GM18907 (cell line): ENCODE results near the gene SPSB1.
"Not testable (repeated sequence)": the region's sequence is repeated elsewhere in the genome, so short reads cannot be mapped to it uniquely, and the experiment has no call there.

Experiments
- ATAC-seq: cut with Tn5 transposase; IDR thresholded peaks from one replicate; pipeline ENCODE4 v1.9.1; 2021; ENCODE audit warnings: mild to moderate bottlenecking, moderate library complexity; ENCODE audit not compliant: unreplicated experiment

Gene SPSB1

GRCh38 chr1:9385392-9385791, 92.7 kb downstream of the SPSB1 start:
- ATAC-seq: not testable (repeated sequence)

- no peak for ATAC-seq
Observed at GRCh38 chr1:9385801-9386573, 93.3 kb downstream of the SPSB1 start.

GRCh38 chr1:9388335-9389180, 95.9 kb downstream of the SPSB1 start:
- no peak for ATAC-seq

GRCh38 chr1:9389968-9390367, 97.3 kb downstream of the SPSB1 start:
- no peak for ATAC-seq

- ATAC-seq: no peak
Observed at GRCh38 chr1:9391620-9392019, 98.9 kb downstream of the SPSB1 start.

GRCh38 chr1:9394010-9394409, 101.3 kb downstream of the SPSB1 start:
- no peak for ATAC-seq

DNA sequence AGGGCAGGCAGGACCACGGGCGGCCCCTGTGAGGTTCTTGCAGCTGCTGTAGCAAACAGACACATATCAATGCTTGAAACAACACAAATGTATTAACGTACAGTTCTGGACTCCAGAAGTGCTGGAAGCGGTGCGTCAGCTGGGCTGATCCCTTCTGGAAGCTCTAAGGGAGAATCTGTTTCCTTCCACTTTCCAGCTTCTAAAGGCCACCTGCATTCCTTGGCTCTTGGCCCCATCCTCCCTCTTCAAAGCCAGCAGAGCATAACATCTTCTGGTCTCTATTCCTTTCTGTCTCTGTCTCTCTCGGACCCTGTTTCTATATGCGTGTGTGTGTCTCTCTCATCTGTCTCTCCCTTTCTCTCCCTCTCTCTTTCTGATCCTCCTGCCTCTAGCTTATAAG, 102.3 kb downstream of the SPSB1 start:
- no peak for ATAC-seq

DNA sequence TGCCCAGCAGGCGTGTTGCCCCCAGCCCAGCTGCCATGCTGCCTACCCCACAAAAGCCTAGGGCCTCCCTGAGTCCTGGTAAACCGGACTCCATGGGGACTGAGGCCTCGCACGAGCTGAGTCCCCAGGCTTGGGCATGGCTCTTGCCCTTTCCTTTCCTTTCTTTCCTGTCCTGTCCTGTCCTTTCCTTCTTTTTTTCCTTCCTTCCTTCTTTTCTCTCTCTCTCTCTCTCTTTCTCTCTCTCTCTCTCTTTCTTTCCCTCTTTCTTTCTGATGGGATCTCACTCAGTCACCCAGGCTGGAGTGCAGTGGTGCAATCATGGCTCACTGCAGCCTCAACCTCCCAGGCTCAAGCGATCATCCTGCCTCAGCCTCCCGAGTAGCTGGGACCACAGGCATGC, 104.4 kb downstream of the SPSB1 start:
- no peak for ATAC-seq

DNA sequence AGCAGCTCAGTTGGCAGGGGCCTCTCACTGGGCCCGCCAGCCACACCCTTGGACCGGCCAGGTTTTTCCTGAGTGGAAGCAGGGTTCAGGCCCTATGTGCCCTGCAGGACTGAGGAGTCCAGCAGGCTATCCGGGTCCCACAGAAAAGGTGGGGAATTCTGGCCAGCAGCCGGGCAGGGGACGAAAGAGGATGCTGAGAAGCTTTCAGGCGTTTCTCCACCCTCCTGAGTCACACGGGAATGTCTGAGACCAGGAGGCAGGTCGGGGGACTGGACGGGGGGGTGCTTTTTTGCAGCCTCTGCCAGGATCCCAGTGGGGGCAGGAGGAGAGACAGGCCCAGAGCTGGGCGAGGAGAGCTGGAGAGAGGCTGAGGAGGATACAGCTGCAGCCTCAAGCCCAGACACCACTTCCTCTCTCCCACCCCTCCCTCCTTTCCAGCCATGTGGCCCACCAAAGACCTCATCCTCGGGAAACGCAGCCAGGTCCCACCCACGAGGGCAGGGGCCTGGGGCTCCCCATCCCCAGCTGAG, 105.4 kb downstream of the SPSB1 start:
- ATAC-seq: no peak

DNA sequence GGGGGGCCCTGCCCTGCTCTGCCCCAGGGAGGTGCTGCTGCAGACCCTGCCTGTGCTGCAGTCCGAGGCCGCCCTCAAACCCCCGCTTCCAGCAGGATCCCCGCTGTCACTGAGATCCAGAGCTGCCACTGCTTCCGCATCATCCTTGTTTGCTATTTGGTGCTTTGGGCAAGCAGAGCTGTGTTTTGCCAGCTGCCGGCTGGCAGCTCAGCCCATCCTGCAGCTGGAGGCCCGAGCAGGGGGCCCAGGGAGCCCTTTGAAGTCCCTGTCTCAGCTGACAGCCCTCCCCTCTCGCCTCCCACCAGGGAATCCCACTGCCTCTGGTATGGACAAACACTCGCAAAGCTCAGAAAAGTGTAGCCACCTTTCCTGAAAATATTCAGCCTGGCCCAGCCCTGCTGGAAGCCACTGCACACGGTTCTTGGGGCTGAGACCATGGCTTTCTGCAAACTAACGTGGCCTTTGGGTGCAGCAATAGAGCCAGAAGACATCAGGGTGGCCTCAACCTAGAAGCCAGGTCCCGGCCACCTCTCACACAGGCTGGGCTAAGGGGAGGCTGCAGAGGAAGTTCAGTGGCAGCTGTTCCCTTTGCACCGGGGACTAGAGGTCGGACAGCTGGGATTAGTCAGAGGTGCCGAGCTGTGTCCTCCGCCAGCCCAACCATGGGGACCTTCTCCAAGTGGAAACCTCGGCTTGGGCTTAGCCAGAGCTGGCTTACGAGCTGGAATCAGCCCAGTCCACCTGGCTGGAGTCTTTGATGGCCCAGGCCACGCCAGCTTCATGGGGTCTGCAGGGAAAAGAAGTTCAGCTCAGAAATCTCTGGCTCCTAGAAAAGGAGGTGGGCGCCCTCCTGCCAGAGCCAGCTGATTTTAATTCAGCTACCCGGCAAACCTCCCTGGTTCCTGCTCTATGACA, 107.1 kb downstream of the SPSB1 start:
- ATAC-seq: no peak

DNA sequence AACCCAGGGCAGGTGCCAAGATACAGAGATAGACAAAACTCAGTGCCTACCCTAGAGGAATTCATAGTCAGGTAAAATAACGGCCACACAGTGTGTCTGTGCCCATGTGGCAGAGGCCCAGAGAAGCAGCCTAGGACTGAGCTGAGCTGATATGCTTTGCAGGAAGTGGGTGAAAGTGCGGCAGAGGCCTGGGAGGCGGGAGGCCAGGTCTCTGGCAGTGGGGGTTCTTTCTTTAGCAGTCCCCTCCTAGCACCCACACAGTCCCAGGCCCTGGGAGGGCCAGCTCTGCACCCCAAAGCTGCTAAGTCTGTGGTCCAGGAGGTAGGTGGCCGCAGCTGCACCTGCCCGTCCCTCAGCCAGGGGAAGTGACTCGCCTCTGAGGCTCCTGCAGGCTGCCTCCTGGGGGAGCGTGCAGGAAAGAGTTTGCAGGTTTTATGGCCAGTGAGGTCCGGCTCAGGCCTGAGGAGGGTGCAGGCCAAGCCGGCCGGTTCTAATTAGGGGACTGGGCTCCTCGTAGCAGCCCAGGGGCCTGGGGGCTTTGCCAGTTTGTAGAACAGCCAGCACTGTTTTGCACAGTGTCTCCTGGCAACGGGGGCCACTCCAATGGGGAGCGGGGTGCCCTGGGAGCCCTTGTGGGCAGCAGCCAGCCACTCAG, 107.9 kb downstream of the SPSB1 start:
- ATAC-seq: no peak

GRCh38 chr1:9401080-9401453, 108.4 kb downstream of the SPSB1 start:
- ATAC-seq: no peak

DNA sequence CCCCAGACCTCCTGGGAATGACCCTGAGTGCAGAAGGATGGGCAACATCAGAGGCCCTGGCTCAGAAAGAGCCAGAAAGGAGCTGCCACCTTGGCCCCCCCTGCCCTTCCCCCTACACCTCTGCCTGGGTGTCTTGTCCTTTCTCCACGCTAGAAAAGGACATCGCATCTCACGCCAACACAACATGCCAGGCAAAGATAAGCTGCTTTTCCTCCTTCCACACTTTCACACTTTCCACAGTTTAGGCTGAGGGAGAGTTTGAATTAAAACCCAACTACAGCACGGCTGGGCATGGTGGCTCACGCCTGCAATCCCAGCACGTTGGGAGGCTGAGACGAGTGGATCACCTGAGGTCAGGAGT, 109.5 kb downstream of the SPSB1 start:
- no peak for ATAC-seq

DNA sequence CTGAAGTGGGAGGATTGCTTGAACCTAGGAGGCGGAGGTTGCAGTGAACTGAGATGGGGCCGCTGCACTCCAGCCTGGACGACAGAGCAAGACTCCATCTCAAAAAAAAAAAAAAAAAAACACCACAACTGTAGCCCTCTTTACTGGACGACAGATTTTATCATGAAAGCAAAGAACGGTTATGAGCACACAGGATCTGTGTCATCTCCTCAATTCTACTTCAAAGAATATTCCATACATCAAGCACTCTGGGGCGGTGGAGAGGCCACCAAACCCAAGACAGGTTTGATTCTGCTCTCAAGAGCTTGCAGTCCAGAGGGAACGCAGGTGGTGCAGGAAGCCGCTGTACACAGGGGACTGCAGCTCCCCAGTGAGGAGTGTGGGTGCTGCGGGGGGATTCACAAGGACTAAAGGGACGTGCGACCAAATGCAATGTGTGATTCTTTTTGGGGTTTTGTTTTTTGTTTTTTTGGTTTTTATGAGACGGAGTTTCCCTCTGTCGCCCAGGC, 110.1 kb downstream of the SPSB1 start:
- ATAC-seq: no peak

DNA sequence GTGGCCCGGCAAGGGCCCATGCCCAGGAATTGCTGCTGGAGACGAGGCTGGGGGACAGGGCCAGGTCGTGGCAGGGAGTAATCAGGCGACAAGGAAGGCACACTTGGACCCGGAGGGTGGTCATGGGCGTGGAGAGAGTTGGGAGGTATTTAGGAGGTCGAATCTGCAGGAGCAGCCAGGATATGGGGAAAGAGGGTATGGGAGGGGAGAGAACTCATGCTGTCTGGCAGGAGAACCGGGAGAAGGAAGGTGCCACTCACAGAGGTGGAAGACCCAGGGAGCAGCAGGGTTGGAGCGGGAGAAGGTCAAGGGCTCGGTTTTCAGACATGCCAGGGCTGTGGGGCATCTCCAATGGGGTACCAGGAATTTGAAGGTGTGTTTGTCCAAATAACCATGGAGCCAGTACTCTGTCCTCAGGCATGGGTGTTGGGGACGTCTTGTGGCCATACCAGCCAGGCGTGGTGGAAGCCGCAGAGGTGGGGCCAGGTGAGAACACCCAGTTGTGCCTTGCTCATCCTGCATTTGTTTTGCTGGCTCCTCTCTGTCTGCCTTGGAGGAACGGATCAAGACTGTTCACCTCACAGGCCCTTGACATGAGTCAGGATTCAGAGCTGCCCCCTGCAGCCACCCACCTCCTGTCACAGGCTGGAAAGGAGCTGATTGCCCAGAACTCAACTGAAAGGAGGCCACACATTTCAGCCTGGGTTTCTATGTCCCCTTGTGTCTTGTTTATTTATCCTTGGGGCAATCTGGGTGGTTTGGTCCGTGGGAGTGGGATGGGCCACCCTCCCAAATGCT, 111.6 kb downstream of the SPSB1 start:
- no peak for ATAC-seq

DNA sequence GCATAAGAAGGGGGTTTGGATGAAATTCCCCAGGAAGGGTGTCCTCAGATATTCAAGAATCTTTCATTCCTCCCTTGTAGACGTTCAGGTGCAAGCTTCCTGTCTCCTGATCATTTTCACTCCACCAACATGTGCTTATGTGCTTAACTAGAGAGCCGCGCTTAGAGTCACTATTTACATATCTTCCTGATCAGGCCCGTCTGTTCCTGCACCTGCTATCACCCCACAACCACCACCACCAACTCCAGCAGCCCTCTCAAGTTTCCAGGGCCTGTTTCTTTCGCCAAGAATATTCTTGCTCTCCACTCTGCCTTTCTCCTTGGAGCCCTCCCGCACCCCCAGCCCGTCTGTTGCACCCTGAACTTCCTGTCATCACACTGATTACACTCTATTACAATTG, 113.4 kb downstream of the SPSB1 start:
- no peak for ATAC-seq

GRCh38 chr1:9410737-9411297, 118.1 kb downstream of the SPSB1 start:
- no peak for ATAC-seq

GRCh38 chr1:9413071-9413876, 120.6 kb downstream of the SPSB1 start:
- peak; percentile 65 for ATAC-seq
